ENCODE measurements around the gene COL9A1.

COL9A1 gene

GRCh38 chr6:70221715-70222438, 81.0 kb downstream of the COL9A1 start:
- no peak for DNase-seq

GRCh38 chr6:70221025-70221714, 81.7 kb downstream of the COL9A1 start:
- no peak for DNase-seq

GRCh38 chr6:70219943-70220613, 82.8 kb downstream of the COL9A1 start:
- no peak for DNase-seq

- DNase-seq, result no peak
Measured at GRCh38 chr6:70216767-70217166, 86.1 kb downstream of the COL9A1 start.

GRCh38 chr6:70215460-70216108, 87.3 kb downstream of the COL9A1 start:
- DNase-seq, result no peak

- no peak for DNase-seq
Measured at GRCh38 chr6:70210462-70210861, 92.4 kb downstream of the COL9A1 start.

GRCh38 chr6:70208235-70208790, 94.6 kb downstream of the COL9A1 start:
- DNase-seq, result no peak

- DNase-seq, result no peak
Measured at GRCh38 chr6:70198785-70199184, 104.1 kb downstream of the COL9A1 start.

GRCh38 chr6:70196531-70196930, 106.4 kb downstream of the COL9A1 start:
- no peak for DNase-seq

- DNase-seq, result no peak
Measured at GRCh38 chr6:70194421-70194820, 108.5 kb downstream of the COL9A1 start.

- no peak for DNase-seq
Measured at GRCh38 chr6:70188202-70188601, 114.7 kb downstream of the COL9A1 start.

GRCh38 chr6:70186461-70186860, 116.4 kb downstream of the COL9A1 start:
- DNase-seq, result no peak

- DNase-seq, result no peak
Measured at GRCh38 chr6:70184723-70185122, 118.2 kb downstream of the COL9A1 start.

- no peak for DNase-seq
Measured at GRCh38 chr6:70183538-70183937, 119.3 kb downstream of the COL9A1 start.

- DNase-seq, result no peak
Measured at GRCh38 chr6:70180901-70181599, 121.8 kb downstream of the COL9A1 start.

GRCh38 chr6:70180183-70180900, 122.5 kb downstream of the COL9A1 start:
- no peak for DNase-seq

GRCh38 chr6:70176842-70177550, 125.9 kb downstream of the COL9A1 start:
- DNase-seq, result no peak

GRCh38 chr6:70175770-70176169, 127.1 kb downstream of the COL9A1 start:
- DNase-seq, result no peak

- no peak for DNase-seq
Measured at GRCh38 chr6:70172252-70172651, 130.6 kb downstream of the COL9A1 start.

GRCh38 chr6:70171236-70171635, 131.6 kb downstream of the COL9A1 start:
- DNase-seq, result no peak
